LHCN-M2 (cell line): ENCODE data around the gene PRKCE. TPM values are rescaled to one million over a fixed set of nuclear protein-coding genes. Genes with fewer than 3 reads are reported as not detected.
A peak's percentile ranks its signal among the peaks of the same experiment; 100 is the strongest.
"Not testable (repeated sequence)": the region's sequence is repeated elsewhere in the genome, so short reads cannot be mapped to it uniquely, and the experiment has no call there.

ENCODE experiments used
- DNase-seq: peaks from one replicate; pipeline ENCODE4 v3.0.0-alpha.2; 2012; ENCODE audit warnings: low read depth
- total RNA-seq: library from RNA; depleted of rRNA; stranded (reverse); fragments of >200 nt; gene quantifications from 2 replicates; pipeline ENCODE4 v1.2.3, GENCODE V29; 2014

Gene PRKCE
- total RNA-seq, 1 experiment from 2014 or later, result 6.0 TPM

DNA sequence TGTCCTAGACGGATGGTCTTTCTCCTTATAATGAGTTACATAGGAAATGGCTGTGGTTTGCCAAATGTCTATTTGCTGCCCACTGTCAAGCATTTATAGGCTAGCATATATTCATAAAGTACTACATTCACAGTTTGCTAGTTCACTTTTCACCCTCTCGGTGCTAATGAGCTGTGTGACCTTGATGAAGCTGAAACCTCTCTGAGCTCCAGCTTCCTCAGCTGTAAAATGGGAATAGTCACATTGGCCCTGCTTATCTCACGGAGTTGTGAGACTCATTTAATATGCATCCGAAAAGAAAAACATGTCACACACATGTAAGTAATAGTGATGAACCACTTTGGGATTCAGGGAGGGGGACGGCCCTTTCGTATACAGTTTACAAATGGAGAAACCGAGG lies 17.0 kb downstream of the PRKCE start:
- no peak for DNase-seq

DNA sequence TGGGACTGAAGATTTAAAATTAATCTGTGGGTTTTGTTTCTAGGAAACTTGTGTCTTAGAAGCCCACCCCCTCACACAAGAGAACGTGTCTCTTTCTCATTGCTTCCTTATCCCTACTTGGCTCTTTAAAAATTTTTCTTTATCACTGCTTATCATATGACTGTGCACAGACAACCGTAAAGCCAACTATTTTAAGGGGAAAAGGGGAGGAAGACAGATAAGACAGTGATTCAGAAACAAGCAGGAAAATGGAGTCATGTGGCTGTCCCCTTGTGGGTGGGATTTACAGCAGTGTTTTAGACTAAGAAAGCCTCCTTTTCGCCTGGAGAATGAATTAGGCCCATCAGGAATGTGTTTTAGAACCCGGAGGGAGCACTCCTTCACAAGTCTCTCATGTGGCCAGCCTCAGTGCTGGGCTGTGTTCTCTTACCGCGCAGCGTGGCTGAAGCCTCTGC lies 17.6 kb downstream of the PRKCE start:
- no peak for DNase-seq

DNA sequence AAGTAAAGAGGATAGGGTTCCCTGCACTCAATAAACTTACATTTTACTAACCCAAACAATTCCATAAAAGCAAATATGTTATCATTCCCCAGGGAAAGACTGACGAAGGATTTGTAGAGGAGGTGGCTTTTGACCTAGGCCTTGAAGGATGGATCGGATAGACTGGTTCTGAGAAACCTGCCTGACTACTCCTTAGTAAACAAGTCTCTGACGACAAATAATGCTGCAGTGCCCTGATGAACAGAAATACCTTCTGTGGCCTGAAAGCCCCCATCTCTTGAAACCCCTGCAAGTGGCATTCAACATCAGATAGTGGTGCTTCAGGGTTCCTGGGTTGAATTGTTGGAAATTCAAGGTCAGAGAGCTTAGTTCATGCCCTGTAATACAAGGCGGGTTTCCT lies 19.2 kb downstream of the PRKCE start:
- no peak for DNase-seq

DNA sequence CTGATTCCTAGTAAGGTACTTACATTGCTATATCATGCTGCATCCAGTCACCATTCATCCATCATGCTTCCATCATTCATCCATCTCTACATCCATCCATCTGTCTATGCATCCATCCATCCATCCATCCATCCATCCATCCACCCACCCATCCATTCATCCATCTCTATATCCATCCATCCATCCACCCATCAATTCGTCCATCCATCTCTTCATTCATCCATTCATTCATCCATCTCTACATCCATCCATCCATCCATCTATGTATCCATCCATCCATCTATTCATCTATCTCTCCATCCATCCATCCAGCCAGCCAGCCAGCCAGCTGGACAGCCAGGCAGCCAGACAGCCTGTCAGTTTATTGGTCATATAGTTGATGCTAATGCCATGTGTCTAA lies 20.7 kb downstream of the PRKCE start:
- no peak for DNase-seq

DNA sequence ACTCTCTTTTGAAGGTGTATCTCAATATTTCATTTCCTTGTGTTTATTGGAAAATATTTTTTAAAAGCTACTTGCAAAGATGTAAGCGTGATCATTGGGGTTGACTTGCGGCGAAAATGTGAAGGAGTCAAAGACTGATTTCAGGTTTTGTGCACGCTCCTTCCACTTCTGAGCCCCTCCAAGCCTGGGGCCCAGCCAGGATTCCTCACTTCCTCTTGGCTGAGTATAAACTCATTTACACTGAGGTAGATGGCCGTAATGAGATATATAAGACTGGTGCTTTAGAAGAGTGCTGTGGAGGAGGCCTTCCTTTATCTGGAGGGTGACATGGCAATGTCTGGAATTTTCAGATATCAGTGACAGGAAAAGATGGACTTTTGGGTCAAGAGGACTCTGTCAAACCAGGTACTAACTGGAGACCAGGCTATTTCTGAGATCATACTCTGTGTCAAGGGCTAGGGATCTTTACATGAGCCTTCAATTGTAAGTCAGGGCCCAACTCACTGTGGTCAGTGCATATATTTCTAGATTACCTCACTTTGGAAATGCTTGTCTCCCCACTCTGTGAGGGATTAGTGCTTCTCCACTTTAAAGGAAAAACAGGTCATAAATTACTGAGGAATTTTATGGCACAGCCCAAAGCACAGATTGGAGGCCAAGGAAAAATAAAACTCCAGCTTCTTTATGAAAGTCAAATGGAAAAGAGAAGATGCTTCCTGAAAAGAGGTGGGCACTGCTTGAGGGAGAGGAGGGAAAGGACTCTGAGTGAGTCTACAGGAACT lies 22.8 kb downstream of the PRKCE start:
- no peak for DNase-seq

DNA sequence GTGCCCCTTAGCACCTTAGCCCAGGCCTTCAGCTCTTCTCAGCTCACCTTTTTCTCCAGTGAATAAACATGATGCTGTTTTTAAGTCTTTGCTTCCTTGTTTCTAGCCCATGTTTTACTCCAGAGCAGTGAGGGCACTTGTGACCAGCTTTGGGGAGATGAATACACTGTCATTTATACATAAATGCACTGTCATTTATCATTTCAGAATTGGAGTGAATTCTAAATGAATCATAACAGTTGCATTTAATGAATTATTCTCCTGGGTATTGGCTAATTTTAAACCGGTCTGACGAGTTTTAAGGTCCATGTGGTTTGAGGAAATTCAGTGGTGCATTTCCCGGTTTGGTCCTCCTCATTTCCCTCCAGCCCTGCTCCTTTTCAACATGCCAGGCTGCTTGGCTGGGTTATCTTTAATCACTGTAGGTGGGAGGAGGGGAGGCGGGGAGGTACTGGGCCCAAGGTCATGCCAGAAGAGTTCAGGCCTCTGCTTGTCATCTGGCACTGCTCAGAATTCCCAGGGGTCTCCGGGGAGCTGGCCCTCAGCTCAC lies 23.9 kb downstream of the PRKCE start:
- DNase-seq, result no peak

DNA sequence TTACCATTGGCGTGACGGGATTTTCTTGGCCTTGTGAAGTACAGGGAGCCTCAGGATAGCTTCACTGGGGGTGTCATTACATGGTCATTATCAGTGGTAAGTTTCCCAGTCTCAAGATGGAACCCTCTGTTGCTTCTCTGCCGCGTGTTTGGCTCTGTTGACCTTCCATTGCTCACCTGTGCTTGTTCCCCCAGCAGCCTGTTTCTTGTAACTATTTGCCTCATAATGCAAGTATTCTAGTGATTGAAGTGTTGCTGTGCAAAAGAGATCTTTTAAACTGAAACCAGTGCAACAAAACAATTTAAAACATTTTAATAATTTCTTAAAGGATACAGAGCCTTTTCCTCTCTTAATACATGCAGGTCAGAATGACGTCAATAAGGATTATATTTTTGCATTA lies 24.6 kb downstream of the PRKCE start:
- DNase-seq, result no peak

DNA sequence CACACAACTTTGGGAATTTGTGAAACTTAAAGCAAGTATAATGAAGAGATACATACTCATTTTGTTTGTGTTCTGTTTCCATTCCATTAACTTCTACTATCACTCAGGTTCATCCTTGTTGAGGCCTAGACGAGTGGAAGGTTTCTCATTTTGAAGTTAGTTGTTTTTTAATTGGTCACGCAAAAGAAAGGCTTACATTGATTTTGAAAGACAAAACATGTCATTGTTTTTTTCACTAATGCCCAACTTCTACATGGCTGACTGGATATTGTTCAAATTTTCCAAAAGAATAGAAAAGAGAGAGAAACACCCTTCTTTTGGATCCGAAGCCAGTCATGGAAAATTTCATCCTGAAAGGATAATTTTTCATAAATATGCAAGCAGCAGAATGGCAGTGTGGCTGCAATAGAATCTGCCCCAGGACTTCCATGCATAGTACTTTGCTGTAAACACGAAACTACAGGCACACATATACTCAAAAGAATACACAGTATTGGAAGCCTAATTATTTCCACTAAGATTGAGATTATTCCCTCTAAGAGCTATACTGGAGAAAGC lies 27.4 kb downstream of the PRKCE start:
- no peak for DNase-seq

DNA sequence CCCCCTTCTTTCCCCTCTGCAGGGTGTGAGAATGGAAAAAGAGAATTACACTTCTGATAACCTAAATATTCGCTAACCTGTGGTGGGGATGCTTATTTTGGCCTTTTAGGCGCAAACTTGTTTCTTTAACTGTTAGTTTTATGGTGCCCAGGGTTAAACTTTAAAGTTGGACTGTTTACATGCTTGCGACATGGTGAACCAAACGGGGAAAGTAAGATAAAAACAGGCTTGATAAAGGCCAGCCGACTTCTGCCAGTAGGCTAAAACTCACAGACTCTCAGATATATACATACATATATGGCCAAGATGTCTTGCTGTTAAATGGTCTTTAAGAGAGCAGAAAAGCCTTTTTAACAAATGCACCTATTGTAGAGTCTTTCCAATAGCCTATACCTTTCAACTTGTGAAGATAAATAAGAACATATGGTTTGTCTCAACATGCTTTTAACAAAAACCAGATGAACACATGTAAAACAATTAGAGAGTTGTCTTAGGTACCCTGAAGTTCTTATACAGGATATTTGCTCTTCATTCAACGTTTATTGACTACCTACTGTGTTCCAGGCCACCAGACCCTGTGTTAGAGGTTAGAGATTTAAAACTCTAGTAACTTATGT lies 29.0 kb downstream of the PRKCE start:
- DNase-seq, result no peak

DNA sequence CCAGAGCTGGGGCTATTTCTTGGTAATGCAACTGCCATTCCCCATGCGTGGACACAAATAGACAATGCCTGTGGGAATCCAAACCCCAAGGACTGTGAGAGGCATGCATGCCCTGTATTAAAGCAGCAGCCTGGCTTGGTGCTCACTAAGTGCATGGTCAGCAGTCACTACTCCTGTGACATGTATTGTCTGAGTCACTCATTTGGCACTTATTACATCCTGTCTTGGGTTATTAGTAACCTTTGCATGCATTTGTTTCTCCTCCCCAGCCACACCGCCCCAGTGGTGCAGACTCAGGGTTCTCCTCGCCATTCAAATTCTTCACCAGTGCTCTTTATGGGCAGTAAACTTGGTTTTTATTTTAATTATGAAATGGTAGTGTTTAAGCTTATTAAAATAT lies 30.2 kb downstream of the PRKCE start:
- DNase-seq, result peak; percentile 82

DNA sequence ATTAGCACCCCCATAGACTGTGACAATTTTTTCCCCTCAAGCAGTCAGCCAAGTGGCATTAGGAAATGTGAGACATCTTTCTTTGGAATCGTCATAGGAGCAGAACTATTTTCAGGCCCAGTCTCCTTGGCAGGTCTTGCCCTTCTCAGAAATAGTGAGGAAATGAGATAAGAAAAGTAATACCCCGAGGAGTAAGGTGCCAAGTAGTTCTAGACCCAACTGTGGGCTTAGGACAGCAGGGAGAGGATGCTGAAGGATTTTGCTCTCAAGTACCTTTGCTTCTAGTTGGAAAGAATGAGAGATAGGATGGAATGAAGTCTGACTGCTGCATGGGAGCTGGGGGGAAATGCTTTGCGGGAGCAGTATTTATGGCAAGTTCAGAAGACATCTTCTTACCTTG lies 31.8 kb downstream of the PRKCE start:
- no peak for DNase-seq

DNA sequence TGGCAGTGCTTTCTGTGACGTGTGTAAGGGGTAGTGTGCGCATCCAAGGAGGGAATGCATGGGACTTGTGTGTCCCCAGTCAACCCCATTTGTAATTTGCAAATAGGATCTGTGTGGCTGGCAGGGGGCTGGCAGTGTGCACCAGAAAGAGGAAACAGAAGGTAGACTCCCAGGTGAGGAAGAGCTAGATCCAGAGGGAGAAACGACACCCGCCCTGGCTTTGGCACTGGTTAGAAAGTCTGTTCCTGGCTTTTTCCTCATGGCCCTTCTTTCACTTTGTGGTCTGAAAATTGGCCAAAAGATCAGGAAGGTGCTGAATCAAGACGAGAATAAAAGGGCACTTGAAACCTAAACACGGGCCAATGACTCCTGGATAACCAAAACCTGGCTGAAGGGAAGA lies 33.3 kb downstream of the PRKCE start:
- DNase-seq, result no peak

DNA sequence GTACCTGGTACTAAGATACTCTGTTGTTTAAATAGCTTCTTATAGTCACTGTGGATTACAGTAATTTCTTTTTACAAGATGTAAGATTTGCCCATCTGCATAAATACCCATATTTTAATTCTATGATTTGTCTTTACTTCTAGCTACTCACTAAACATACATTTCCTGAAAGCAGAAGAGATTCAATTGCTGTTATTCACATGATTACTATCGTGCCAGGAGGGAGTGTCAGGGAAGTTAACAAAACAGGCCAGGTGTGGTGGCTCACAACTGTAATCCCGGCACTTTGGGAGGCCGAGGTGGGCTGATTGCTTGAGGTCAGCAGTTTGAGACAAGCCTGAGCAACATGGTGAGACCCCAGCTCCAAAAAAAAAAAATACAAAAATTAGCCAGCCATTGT lies 33.8 kb downstream of the PRKCE start:
- no peak for DNase-seq

DNA sequence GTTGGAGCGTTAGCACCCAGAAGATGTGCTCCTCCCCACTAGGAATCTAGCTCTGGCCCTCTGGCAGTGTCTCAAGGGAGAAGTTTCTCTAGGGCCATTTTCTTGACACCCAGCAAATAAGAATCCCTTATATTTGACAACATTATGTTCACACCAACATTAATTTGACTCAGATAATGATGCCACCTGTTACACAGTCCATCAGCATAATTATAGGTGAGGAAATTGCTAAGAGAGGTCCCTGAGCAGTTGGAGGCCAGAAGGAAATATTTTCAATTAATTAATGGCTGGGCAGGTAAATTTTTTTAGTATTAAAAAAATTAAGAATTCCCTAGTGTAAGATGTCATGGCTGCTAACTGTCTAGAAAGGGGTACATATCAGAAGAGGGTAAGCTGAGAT lies 36.5 kb downstream of the PRKCE start:
- DNase-seq, result no peak

DNA sequence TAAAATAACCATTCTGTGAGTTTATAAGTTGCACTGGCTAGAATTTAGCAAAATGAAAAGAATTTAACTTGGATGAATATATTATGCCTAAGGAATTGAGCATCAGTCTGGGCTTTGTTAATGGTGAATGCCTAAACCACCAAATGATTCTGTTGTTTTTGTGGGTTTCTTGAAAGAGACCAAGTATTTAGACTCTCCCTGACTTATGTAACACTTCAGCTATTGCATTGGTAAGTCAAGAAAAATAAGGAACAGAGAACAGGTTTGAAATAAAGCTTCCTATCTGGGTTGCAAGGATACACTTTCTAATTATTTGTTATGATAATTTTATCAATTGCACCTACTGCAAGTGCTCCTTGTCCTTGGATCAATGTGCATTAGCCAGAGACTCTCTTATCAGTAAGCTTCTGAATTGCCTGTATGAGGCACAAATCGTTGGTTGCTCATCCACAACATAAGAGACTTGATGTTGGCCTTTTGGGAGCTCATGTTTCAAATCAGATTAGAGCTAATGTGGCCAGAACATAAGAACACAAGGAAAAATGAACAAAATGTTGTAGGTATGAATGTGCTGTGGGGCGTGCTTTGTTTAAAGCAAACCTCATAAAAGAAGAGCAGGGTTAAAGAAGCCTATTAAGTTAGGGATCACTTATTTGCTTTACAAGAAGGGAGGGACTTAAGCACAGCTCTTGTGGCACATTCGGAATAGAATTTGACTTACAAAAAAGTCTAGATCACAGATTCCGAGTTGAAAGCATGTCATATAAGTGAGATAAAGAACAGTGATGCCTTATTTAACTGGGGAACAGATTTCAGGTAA lies 37.2 kb downstream of the PRKCE start:
- DNase-seq, result no peak

DNA sequence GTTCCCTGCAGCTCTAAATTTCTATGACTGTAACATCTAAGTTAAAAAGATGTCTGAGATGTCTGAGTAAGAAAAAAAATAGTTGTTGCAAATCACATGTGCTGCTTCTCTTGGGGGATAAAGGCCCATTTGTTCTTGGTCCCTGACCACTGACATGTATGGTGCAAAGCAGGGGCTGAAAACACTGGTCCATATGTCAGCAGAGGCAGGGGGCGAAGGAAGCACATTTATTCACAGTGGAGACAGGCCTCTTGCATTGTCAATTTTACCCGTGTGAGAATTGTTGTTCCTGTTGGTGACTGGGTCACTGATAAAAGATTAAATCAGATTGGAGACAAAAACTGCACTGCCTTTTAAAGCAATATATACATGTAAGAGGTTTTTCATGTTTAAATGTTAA lies 38.8 kb downstream of the PRKCE start:
- no peak for DNase-seq

DNA sequence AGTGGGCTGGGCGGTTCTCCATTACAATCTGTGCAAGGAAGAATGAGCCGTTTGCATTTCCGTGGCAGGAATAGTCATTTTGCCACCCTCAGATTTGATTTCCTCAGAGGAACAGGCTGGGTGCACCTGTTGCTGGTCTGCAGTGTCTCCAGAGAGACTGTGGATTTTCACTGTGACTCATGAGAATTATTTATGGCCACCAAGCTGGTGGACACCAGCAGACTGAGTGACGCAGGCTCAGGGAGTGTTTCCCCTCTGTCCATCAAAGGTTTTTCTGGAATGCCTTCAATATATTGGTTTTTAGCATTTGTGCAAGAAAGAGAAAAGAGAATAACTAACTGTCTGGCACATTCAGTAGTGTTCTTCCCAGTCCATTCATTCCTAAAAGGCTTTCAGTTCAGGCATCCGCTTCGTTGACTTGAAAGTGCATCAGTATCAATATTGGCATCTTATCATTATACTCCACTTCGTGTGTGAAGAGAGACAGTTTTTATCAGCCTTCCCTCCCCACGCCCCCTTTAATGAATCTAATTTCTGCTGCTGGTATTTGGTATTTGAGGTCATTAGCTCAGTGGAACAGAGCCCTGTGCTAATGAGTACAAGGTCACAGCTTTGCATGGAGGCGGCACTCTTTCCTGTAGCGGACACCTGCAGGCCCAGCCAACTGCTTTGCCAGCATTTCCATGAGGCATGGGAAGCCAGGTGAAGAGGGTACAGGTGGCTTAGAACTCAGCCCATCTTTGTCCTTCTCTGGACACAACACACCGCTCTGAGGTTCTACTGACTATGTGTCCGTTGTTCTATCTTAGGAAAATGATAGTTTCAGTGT lies 39.9 kb downstream of the PRKCE start:
- peak; percentile 85 for DNase-seq

DNA sequence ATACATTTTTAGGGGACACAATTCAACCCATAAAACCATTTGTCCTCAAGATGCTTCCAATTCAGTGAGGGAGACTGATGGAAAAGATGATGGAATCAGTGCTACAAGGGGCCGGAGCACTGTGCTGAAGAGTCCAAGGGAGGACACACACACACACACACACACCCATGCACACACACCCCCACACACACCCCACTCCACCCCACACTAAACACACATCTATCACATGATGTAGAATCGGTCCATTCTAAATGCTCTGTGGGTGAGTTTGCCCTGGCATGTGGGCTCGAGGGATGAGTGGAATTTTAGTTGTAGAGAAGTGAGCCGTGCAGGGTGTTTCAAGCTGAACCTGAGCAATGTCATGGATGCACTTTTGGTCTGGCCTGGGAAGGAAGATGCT lies 41.1 kb downstream of the PRKCE start:
- no peak for DNase-seq

DNA sequence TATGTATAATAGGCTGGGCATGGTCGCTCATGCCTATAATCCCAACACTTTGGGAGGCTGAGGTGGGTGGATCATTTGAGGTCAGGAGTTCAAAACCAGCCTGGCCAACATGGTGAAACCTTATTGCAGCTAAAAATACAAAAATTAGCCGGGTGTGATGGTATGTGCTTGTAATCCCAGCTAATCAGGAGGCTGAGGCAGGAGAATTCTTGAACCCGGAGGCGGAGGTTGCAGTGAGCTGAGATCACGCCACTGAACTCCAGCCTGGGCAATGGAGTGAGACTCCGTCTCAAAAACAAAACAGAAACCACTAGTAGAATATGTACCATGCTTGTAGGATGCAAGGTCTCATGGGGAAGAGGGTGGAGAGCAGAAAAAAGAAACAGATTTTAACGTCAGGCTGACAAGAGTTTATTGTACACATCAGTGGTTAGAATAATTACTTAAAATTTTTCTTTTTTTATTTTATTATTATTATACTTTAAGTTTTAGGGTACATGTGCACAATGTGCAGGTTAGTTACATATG lies 44.1 kb downstream of the PRKCE start:
- not testable (repeated sequence) for DNase-seq

DNA sequence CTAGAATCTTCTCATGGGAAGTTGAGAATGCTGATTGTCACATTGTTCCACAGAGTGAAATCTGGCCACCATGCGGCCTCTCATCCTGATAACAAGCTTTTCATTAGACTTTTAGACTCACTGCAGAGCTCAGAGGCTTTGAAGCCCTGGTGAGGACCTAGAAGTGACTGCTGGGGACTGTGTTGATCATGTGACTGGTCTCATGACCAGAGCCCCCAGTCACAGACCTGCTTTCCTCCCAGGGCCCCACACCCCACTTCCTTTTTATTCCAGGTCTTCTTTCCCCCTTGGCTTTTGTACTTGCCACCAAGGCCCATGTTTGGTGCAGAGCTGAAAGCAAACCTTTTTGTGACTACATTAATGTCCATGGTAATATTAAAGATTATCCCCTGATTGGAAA lies 45.2 kb downstream of the PRKCE start:
- DNase-seq, result no peak

DNA sequence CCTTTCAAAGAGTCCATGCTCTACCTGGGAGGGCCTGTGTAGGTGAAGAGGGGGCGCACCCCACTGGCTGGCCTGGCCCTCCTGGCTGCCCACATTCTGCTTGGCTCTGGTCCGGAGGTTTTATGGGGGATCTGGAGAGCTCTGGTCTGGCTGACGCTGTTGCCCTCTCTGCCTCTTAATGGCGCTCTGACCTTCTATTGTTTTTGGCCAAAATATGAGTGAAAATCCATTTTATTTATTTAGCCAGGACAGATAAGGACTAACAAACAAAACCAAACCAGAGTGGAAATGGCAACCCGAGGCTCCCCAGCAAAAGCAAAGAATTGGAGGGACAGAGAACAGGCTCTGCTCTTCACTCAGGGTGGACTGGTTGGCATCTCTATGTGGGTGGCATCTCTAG lies 45.7 kb downstream of the PRKCE start:
- no peak for DNase-seq
